K562 (cell line): ENCODE results near the gene MIER2. TPM values are rescaled to one million over a fixed set of nuclear protein-coding genes. Genes with fewer than 3 reads are reported as not detected.
A peak's percentile ranks its signal among the peaks of the same experiment; 100 is the strongest.

ENCODE experiments used
- ATAC-seq: fragments of 200-7000 bp; cut with Tn5 transposase; 3 replicates; pipeline ENCODE4 v1.9.1; 2020; ENCODE audit warnings: moderate library complexity
- BruUV-seq: library from RNA; stranded (reverse); fragments of 400-500 nt; replicated peaks from 2 replicates; lab custom pipeline; 2021; lab: Mats Ljungman, UMichigan
- CTCF ChIA-PET: fragments of 300-600 bp; formaldehyde crosslinking; extraction: SDS; loops from one replicate; lab custom pipeline; 2021; ENCODE audit warnings: low intra/inter-chr PET ratio; lab: Yijun Ruan, JAX
- POLR2A ChIA-PET: fragments of 300-600, 350-650 bp; sonication (Branson Sonifier 250); formaldehyde crosslinking; extraction: SDS; loops from one replicate; lab custom pipeline; 2021; ENCODE audit warnings: antibody characterized with exemption, inconsistent platforms; lab: Yijun Ruan, JAX
- DNase-seq, 4 experiments: peaks; one replicate each; pipeline versions ENCODE4 v3.0.0 to v3.0.0-alpha.2; 2011 to 2018; ENCODE audit warnings: low spot score in 3 of 4, mixed read lengths in 3 of 4; ENCODE audit errors: extremely low read depth in 1 of 4
- FAIRE-seq: peaks from 2 replicates; lab custom pipeline; 2011; peaks lifted over from hg19 to GRCh38; lab: Jason Lieb, UNC
- H2AFZ ChIP-seq: 2 replicates; pipeline ENCODE4 v1.6.0; 2011; ENCODE audit warnings: low read depth, low read length, control low read depth, inconsistent platforms
- H3K27ac ChIP-seq: fragments of 200-600 bp; 3 replicates; pipeline ENCODE4 v1.8.0; 2011; ENCODE audit warnings: low read depth, mild to moderate bottlenecking, control low read depth, inconsistent platforms, low read length, moderate library complexity, mixed read lengths; ENCODE audit errors: extremely low read depth
- H3K27me3 ChIP-seq, 2 experiments: fragments of 300-600 bp in 1 of 2; 2 replicates in 1 of 2; 3 replicates in 1 of 2; pipeline versions ENCODE4 v1.6.0 to v1.8.0; 2011; ENCODE audit warnings: inconsistent platforms in 2 of 2, low read length in 2 of 2, mild to moderate bottlenecking in 1 of 2, mixed read lengths in 1 of 2, moderate library complexity in 1 of 2; ENCODE audit not compliant: control insufficient read depth in 2 of 2, insufficient read depth in 2 of 2
- H3K36me3 ChIP-seq: fragments of 300-600 bp; 3 replicates; pipeline ENCODE4 v1.8.0; 2011; ENCODE audit warnings: mild to moderate bottlenecking, low read length, inconsistent platforms; ENCODE audit not compliant: control insufficient read depth, insufficient read depth
- H3K4me1 ChIP-seq, 2 experiments: fragments of 200-600 bp in 1 of 2; replicated peaks in 1 of 2; 2 replicates in 1 of 2; 3 replicates in 1 of 2; pipeline versions ENCODE4 v1.5.1 to v1.8.0; 2011; ENCODE audit warnings: inconsistent platforms in 2 of 2, low read length in 2 of 2, mild to moderate bottlenecking in 1 of 2, mixed read lengths in 1 of 2, moderate library complexity in 1 of 2; ENCODE audit not compliant: control insufficient read depth in 2 of 2, insufficient read depth in 2 of 2
- H3K4me2 ChIP-seq: 2 replicates; pipeline ENCODE4 v1.6.1; 2011; ENCODE audit warnings: low read length, control low read depth, inconsistent platforms, mixed read lengths; ENCODE audit not compliant: insufficient read depth
- H3K4me3 ChIP-seq: fragments of 200-600 bp; sonication (generic), shearing (Covaris generic); 2 replicates; pipeline ENCODE4 v1.5.1; 2016; ENCODE audit warnings: control low read depth, inconsistent platforms
- H3K79me2 ChIP-seq: fragments of 200-600 bp; 3 replicates; pipeline ENCODE4 v1.8.0; 2011; ENCODE audit warnings: low read length, inconsistent platforms; ENCODE audit not compliant: control insufficient read depth, insufficient read depth
- H3K9ac ChIP-seq, 2 experiments: 2 replicates each; pipeline versions ENCODE4 v1.6.0 to v1.6.1; 2011; ENCODE audit warnings: low read depth in 2 of 2, low read length in 2 of 2, control low read depth in 1 of 2, inconsistent platforms in 1 of 2, mild to moderate bottlenecking in 1 of 2, mixed read lengths in 1 of 2; ENCODE audit not compliant: insufficient read depth in 1 of 2
- H3K9me1 ChIP-seq: one replicate; pipeline ENCODE4 v1.6.0; 2011; ENCODE audit warnings: inconsistent platforms, mild to moderate bottlenecking, low read length, moderate library complexity; ENCODE audit not compliant: control insufficient read depth, insufficient read depth
- H3K9me3 ChIP-seq: replicated peaks from 2 replicates; pipeline ENCODE4 v1.5.1; 2011; ENCODE audit warnings: low read depth, low read length, inconsistent platforms; ENCODE audit not compliant: control insufficient read depth, insufficient read depth
- H4K20me1 ChIP-seq: replicated peaks from 2 replicates; pipeline ENCODE4 v1.6.1; 2011; ENCODE audit warnings: low read length, inconsistent platforms, mixed read lengths; ENCODE audit not compliant: control insufficient read depth, insufficient read depth
- FOSL1 ChIP-seq: fragments of 200-800 bp; sonication (Bioruptor generic); conservative IDR thresholded peaks from 2 replicates; pipeline ENCODE4 v1.6.1; 2016; ENCODE audit warnings: missing genetic modification characterization, missing compliant biosample characterization
- HCFC1 ChIP-seq: IDR thresholded peaks from 2 replicates; pipeline ENCODE4 v1.6.1; 2012; ENCODE audit warnings: low read depth, low read length, improper control_type of control experiment
- NEUROD1 ChIP-seq: fragments of 150-350 bp; IDR thresholded peaks from 2 replicates; pipeline ENCODE4 v1.6.1; 2014; ENCODE audit warnings: borderline replicate concordance, low read length, low read depth; ENCODE audit not compliant: partially characterized antibody
- NFIX ChIP-seq: fragments of 250-450 bp; sonication (Bioruptor Pico); IDR thresholded peaks from 2 replicates; pipeline ENCODE4 v1.4.0; 2020; ENCODE audit warnings: low read depth, mild to moderate bottlenecking, moderate library complexity
- NR2C2 ChIP-seq, 2 experiments: fragments of 200-800 bp in 1 of 2; sonication (Bioruptor generic) in 1 of 2; sonication (generic) in 1 of 2; formaldehyde crosslinking in 1 of 2; IDR thresholded peaks; 2 replicates each; pipeline versions ENCODE4 v1.6.1 to v1.8.0; 2016 to 2022; ENCODE audit warnings: mild to moderate bottlenecking in 1 of 2, missing compliant biosample characterization in 1 of 2, missing genetic modification characterization in 1 of 2, missing genetic modification reagents in 1 of 2
- SETDB1 ChIP-seq: IDR thresholded peaks from one replicate; pipeline ENCODE4 v1.6.1; 2012; ENCODE audit warnings: low read length, control low read depth, inconsistent platforms
- TAF9B ChIP-seq: fragments of 450-650 bp; IDR thresholded peaks from 2 replicates; pipeline ENCODE4 v1.6.1; 2018; ENCODE audit warnings: mild to moderate bottlenecking; ENCODE audit not compliant: partially characterized antibody
- YY1 ChIP-seq, 3 experiments: IDR thresholded peaks; 2 replicates each; pipeline ENCODE4 v1.6.1; 2011; ENCODE audit warnings: low read length in 2 of 3, mild to moderate bottlenecking in 2 of 3, moderate library complexity in 2 of 3, borderline replicate concordance in 1 of 3, control low read depth in 1 of 3, low read depth in 1 of 3; ENCODE audit not compliant: insufficient read depth in 3 of 3, insufficient replicate concordance in 2 of 3, control insufficient read depth in 1 of 3, insufficient read length in 1 of 3; ENCODE audit errors: extremely low read depth in 1 of 3
- WGBS: fragments of 100-300 bp; shearing (Covaris generic); methylation state at CpG from one replicate; pipeline ENCODE4 v1.1.6; 2016; ENCODE audit warnings: low coverage, mixed read lengths; ENCODE audit not compliant: insufficient coverage; ENCODE audit errors: missing lambda C conversion rate; 5-methylcytosine and 5-hydroxymethylcytosine counted together
- in situ Hi-C: fragments of 300-500 bp; cut with MboI; formaldehyde crosslinking; loops from 4 replicates; pipeline ENCODE4 v1.15.0; 2018; ENCODE audit warnings: inconsistent platforms, mixed read lengths
- intact Hi-C: fragments of 100-400 bp; cut with micrococcal nuclease; formaldehyde crosslinking; loops from 2 replicates; pipeline ENCODE4 v1.14.2; 2022
- polyA plus RNA-seq, 8 experiments: library from polyadenylated mRNA; depleted of rRNA in 4 of 8; stranded (reverse) in 5 of 8; unstranded in 3 of 8; fragments of >200 nt; fragmentation: Nextera tagmentation in 2 of 8; fragmentation: Illumina TruSeq in 1 of 8; extraction: Ambion mirVana in 2 of 8; extraction: Trizol in 1 of 8; gene quantifications; 2 replicates each; pipeline versions ENCODE4 v1.2.1 to v1.2.3, GENCODE V29; 2011 to 2014; ENCODE audit warnings: inconsistent platforms in 1 of 8, missing spikeins in 1 of 8
- total RNA-seq, 7 experiments: library from RNA; depleted of rRNA in 6 of 7; stranded (reverse); fragments of >200 nt in 6 of 7; fragmentation: Illumina TruSeq in 2 of 7; extraction: Trizol in 2 of 7; gene quantifications; 2 replicates each; pipeline versions ENCODE4 v1.2.1 to v1.2.3, GENCODE V29; 2011 to 2021; ENCODE audit warnings: low replicate concordance in 1 of 7

MIER2 gene
- total and polyA plus RNA-seq, 9 of the 15 experiments (the other 6 are each of a cell fraction or from before 2014, with no cell fraction given) = 0.46 to 34.7 (median 15.6) TPM

DNA sequence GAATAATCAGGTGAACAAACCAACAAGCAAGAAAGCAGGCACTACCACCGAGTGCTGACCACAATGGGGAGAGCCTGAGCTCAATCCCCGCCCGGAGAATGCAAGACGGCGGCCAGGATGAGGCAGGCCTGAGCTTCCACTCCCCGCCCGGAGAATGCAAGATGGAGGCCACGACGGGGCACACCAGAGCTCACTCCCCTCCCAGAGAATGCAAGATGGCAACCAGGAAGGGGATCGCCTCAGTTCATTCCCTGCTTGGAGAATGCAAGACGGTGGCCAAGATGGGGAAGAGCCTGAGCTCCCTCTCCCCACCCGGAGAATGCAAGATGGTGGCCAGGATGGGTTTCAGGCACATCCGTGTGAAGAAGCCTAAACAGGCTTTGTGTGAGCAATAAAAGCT lies 24.7 kb upstream of the MIER2 start:
- FAIRE-seq (no peak), DNase-seq (no peak), ATAC-seq (no peak)
- no peaks in the 10 kb centered on the region for H3K79me2 ChIP-seq
- H3K27ac ChIP-seq = no peak overlapping the region
- H3K9ac ChIP-seq = no peak overlapping the region
- WGBS = 5% methylated on average over 12 of the region's 13 CpGs
- peaks cover 73 to 99% of the 10 kb centered on the region in 2 experiments for H3K27me3 ChIP-seq
- no TSS peak for BruUV-seq
- in situ Hi-C loops = no loop called here
- no peak overlapping the region for H3K4me3 ChIP-seq
- CTCF ChIA-PET = no interaction called here
- H4K20me1 ChIP-seq = no peaks in the 10 kb centered on the region; the same call in 1 of the 2 replicates
- H3K4me2 ChIP-seq = no peak overlapping the region
- POLR2A ChIA-PET = interaction anchor here (0.6 to 1.1 kb wide), 3 partner anchors 11 to 109 kb away, joined by 3 to 4 read pairs (median 3); partner anchors contain the start of gene MIER2
- intact Hi-C loops = no loop called here
- H3K4me1 ChIP-seq = peaks cover 0 to 20% of the 10 kb centered on the region in 2 experiments; a peak in 3 of 5 replicates
- no peak overlapping the region for H2AFZ ChIP-seq
- TF ChIP-seq NFIX (CRISPR knock-in tag) = no peak
- TF ChIP-seq TAF9B = no peak
- TF ChIP-seq NR2C2 (CRISPR knock-in tag; IDR thresholded peaks at IDR 0.05) = no peak
- no peak for TF ChIP-seq NR2C2 (tag; IDR thresholded peaks at IDR 0.05)
- TF ChIP-seq YY1 (IDR thresholded peaks at IDR 0.05; ENCODE audit: borderline replicate concordance in 1 of 3, control insufficient read depth in 1 of 3, extremely low read depth in 1 of 3, insufficient read depth in 3 of 3, insufficient read length in 1 of 3, insufficient replicate concordance in 2 of 3, low read depth in 1 of 3, low read length in 2 of 3) = peak in 2 of 3 experiments; percentile 24 to 32
- TF ChIP-seq NEUROD1 = no peak
- TF ChIP-seq FOSL1 (tag) = no peak
- no peak for TF ChIP-seq HCFC1
- TF ChIP-seq SETDB1 = no peak
- H3K9me1 ChIP-seq = no peaks in the 10 kb centered on the region
- no peaks in the 10 kb centered on the region for H3K9me3 ChIP-seq
- H3K36me3 ChIP-seq = no peaks in the 10 kb centered on the region
